Uterus (tissue), 4 donors: ENCODE results near the gene B3GNT8. TPM values are rescaled to one million over a fixed set of nuclear protein-coding genes. Genes with fewer than 3 reads are reported as not detected.

ENCODE experiments used
- DNase-seq, 2 donors: peaks; one replicate each; pipeline ENCODE4 v3.0.0-alpha.2; 2019 to 2020
- H3K27ac ChIP-seq, 2 donors: fragments of 200-600 bp; sonication (generic); 1 replicate in 1 of 2; 2 replicates in 1 of 2; pipeline ENCODE4 v1.5.1; 2016 to 2018
- H3K27me3 ChIP-seq, 2 donors: fragments of 200-600 bp; sonication (generic); one replicate each; pipeline ENCODE4 v1.5.1; 2018 to 2019; ENCODE audit warnings: control low read depth in 1 of 2
- H3K36me3 ChIP-seq, 2 donors: fragments of 200-600 bp; sonication (generic); one replicate each; pipeline ENCODE4 v1.5.1; 2019; ENCODE audit warnings: control low read depth in 1 of 2
- H3K4me1 ChIP-seq, 2 donors: fragments of 200-600 bp; sonication (generic); one replicate each; pipeline ENCODE4 v1.5.1; 2018 to 2019; ENCODE audit warnings: control low read depth in 1 of 2
- H3K4me3 ChIP-seq, 2 donors: fragments of 200-600 bp; sonication (generic); 1 replicate in 1 of 2; 2 replicates in 1 of 2; pipeline ENCODE4 v1.5.1; 2018 to 2019; ENCODE audit warnings: mild to moderate bottlenecking in 1 of 2
- H3K9me3 ChIP-seq, 2 donors: fragments of 200-600 bp; sonication (generic); one replicate each; pipeline ENCODE4 v1.5.1; 2019; ENCODE audit warnings: control low read depth in 1 of 2
- POLR2A ChIP-seq, 2 donors: fragments of 450-650 bp; IDR thresholded peaks; one replicate each; pipeline ENCODE4 v1.6.1; 2016; ENCODE audit warnings: antibody characterized with exemption in 2 of 2, mild to moderate bottlenecking in 1 of 2, moderate library complexity in 1 of 2
- intact Hi-C: fragments of 100-400 bp; cut with DNase I; formaldehyde crosslinking; loops from one replicate; pipeline ENCODE4 v1.15.1; 2023; ENCODE audit warnings: low total_unique reads
- total RNA-seq, 4 donors: library from RNA; depleted of rRNA in 3 of 4; stranded (reverse); fragments of >200 nt in 3 of 4; gene quantifications; one replicate each; pipeline versions ENCODE4 v1.1.0 to v1.2.4, GENCODE V29; 2014 to 2023
- TF ChIP-seq, protein P1 (sequence below), 4 experiments: fragments of 200-600 bp in 2 of 4; fragments of 450-650 bp in 2 of 4; sonication (generic) in 2 of 4; IDR thresholded peaks; one replicate each; pipeline ENCODE4 v1.5.1; 2016 to 2019; ENCODE audit warnings: antibody characterized with exemption in 4 of 4, mild to moderate bottlenecking in 2 of 4, moderate library complexity in 1 of 4
- donor health status: DM: yes; HTN: yes; CAD: no.

Gene B3GNT8
- total RNA-seq, 4 donors from 2014 or later: 0.83 to 14.1 (median 3.4) TPM; not detected in 1

GRCh38 chr19:41397086-41398049 lies 29.8 kb downstream of the B3GNT8 start, which contains the start of the genes BCKDHA and EXOSC5:
TSS of gene BCKDHA (plus strand) at chr19:41397818. CDS start at chr19:41397828, 10 bp downstream.
TSS of gene EXOSC5 (minus strand) at chr19:41397359. CDS start at chr19:41397328, 31 bp downstream.
- Histone ChIP-seq H3K4me1 (peaks cover 0 to 6% of the 10 kb centered on the region in 2 donors), H3K4me3 (peak within 1 kb of the TSS; percentile 89 to 98)
- intact Hi-C loops: no loop called here

GRCh38 chr19:41395355-41395754 lies 31.8 kb downstream of the B3GNT8 start:
- no peak for TF ChIP-seq POLR2A (IDR thresholded peaks at IDR 0.05)
- TF ChIP-seq, protein P1, sequence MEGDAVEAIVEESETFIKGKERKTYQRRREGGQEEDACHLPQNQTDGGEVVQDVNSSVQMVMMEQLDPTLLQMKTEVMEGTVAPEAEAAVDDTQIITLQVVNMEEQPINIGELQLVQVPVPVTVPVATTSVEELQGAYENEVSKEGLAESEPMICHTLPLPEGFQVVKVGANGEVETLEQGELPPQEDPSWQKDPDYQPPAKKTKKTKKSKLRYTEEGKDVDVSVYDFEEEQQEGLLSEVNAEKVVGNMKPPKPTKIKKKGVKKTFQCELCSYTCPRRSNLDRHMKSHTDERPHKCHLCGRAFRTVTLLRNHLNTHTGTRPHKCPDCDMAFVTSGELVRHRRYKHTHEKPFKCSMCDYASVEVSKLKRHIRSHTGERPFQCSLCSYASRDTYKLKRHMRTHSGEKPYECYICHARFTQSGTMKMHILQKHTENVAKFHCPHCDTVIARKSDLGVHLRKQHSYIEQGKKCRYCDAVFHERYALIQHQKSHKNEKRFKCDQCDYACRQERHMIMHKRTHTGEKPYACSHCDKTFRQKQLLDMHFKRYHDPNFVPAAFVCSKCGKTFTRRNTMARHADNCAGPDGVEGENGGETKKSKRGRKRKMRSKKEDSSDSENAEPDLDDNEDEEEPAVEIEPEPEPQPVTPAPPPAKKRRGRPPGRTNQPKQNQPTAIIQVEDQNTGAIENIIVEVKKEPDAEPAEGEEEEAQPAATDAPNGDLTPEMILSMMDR (IDR thresholded peaks at IDR 0.05): no peak
- DNase-seq: no peak
- H3K36me3 ChIP-seq: no peaks in the 10 kb centered on the region

More at GRCh38 chr19:41397086-41398049, 29.8 kb downstream of the B3GNT8 start, which contains the start of the genes BCKDHA and EXOSC5:
- no peaks in the 10 kb centered on the region for H3K9me3 ChIP-seq
- DNase-seq: peak; percentile 99 to 100
- H3K36me3 ChIP-seq: no peaks in the 10 kb centered on the region
- TF ChIP-seq, protein P1 (IDR thresholded peaks at IDR 0.05): peak in 3 of 4 experiments; percentile 8 to 27 (median 26)
- peak in 1 of 2 donors; percentile 15 for TF ChIP-seq POLR2A (IDR thresholded peaks at IDR 0.05)
- no peaks in the 10 kb centered on the region for H3K27me3 ChIP-seq
- H3K27ac ChIP-seq: peak within 1 kb of the TSS; percentile 86 to 96

DNA sequence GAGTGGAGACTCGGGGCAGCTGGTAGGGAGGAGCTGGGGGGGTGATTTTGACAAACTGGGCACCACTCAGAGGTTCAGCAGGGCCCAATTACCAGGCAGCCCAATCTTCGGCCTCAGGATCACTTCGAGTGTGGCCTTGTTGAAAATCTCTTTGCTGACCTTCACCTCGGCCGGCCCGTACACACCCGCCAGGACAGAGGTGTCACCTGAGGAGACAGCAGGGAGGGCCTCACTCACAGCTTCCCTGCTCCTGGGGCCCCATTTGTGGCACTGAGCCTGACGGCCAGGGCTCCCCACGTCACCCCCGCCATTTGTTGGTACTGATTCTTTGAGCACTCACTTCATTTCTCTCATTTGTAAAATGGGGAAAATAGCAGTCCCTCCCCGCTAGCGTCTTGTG lies 34.4 kb downstream of the B3GNT8 start:
- Histone ChIP-seq H3K36me3 (no peaks in the 10 kb centered on the region), H3K27me3 (no peaks in the 10 kb centered on the region), H3K4me3 (no peak overlapping the region), H3K4me1 (no peaks in the 10 kb centered on the region), H3K27ac (no peak overlapping the region), H3K9me3 (no peaks in the 10 kb centered on the region)
- no peak for DNase-seq
- TF ChIP-seq, protein P1 (IDR thresholded peaks at IDR 0.05): no peak
- no peak for TF ChIP-seq POLR2A (IDR thresholded peaks at IDR 0.05)
- intact Hi-C loops: no loop called here

More at GRCh38 chr19:41395355-41395754, 31.8 kb downstream of the B3GNT8 start:
- H3K4me3 ChIP-seq: no peak overlapping the region
- no peak overlapping the region for H3K27ac ChIP-seq
- no peaks in the 10 kb centered on the region for H3K27me3 ChIP-seq
- H3K4me1 ChIP-seq: peaks cover 0 to 6% of the 10 kb centered on the region in 2 donors
- no peaks in the 10 kb centered on the region for H3K9me3 ChIP-seq
- intact Hi-C loops: no loop called here

GRCh38 chr19:41391618-41392017 lies 35.6 kb downstream of the B3GNT8 start:
- peaks cover 0 to under 1% of the 10 kb centered on the region in 2 donors for H3K4me1 ChIP-seq
- TF ChIP-seq, protein P1 (IDR thresholded peaks at IDR 0.05): no peak
- TF ChIP-seq POLR2A (IDR thresholded peaks at IDR 0.05): no peak
- intact Hi-C loops: no loop called here
- H3K9me3 ChIP-seq: no peaks in the 10 kb centered on the region
- DNase-seq: no peak
- H3K4me3 ChIP-seq: no peak overlapping the region
- no peaks in the 10 kb centered on the region for H3K36me3 ChIP-seq
- no peak overlapping the region for H3K27ac ChIP-seq
- H3K27me3 ChIP-seq: no peaks in the 10 kb centered on the region

- Histone ChIP-seq H3K27me3 (no peaks in the 10 kb centered on the region), H3K36me3 (no peaks in the 10 kb centered on the region), H3K4me3 (no peak overlapping the region), H3K9me3 (no peaks in the 10 kb centered on the region), H3K27ac (peak overlapping the region in 1 of 2 donors; percentile 34), H3K4me1 (peaks cover 0 to 4% of the 10 kb centered on the region in 2 donors)
- DNase-seq: peak; percentile 44 to 68
- intact Hi-C loops: no loop called here
- TF ChIP-seq, protein P1 (IDR thresholded peaks at IDR 0.05): no peak
- TF ChIP-seq POLR2A (IDR thresholded peaks at IDR 0.05): no peak
These were observed 40.7 kb downstream of the B3GNT8 start for GRCh38 chr19:41386442-41386841.
